GM23338 (cell line): ENCODE data around the gene LRRC63. TPM values are rescaled to one million over a fixed set of nuclear protein-coding genes. Genes with fewer than 3 reads are reported as not detected.

Source experiments
- ATAC-seq: fragments of 200-7000 bp; cut with Tn5 transposase; 3 replicates; pipeline ENCODE4 v1.9.1; 2020
- DNase-seq: peaks from one replicate; pipeline ENCODE4 v3.0.0-alpha.2; 2015; ENCODE audit warnings: low spot score
- H2AFZ ChIP-seq: fragments of 200-600 bp; sonication (generic); 2 replicates; pipeline ENCODE4 v1.8.0; 2016; ENCODE audit warnings: antibody characterized with exemption, mild to moderate bottlenecking, moderate library complexity
- H3F3A ChIP-seq: fragments of 200-600 bp; sonication (generic); replicated peaks from 2 replicates; pipeline ENCODE4 v1.8.0; 2017; ENCODE audit warnings: antibody characterized with exemption, mixed run types, low read depth
- H3K27ac ChIP-seq: fragments of 200-600 bp; sonication (generic); 2 replicates; pipeline ENCODE4 v1.6.1; 2016; ENCODE audit warnings: low read depth
- H3K27me3 ChIP-seq: fragments of 200-600 bp; sonication (generic); 2 replicates; pipeline ENCODE4 v1.8.0; 2016; ENCODE audit warnings: mild to moderate bottlenecking, mixed run types, moderate library complexity; ENCODE audit not compliant: insufficient read depth
- H3K36me3 ChIP-seq: fragments of 200-600 bp; sonication (generic); 2 replicates; pipeline ENCODE4 v1.8.0; 2016; ENCODE audit warnings: mild to moderate bottlenecking; ENCODE audit not compliant: insufficient read depth
- H3K4me1 ChIP-seq: fragments of 200-600 bp; sonication (generic); 2 replicates; pipeline ENCODE4 v1.8.0; 2016; ENCODE audit warnings: mild to moderate bottlenecking, moderate library complexity; ENCODE audit not compliant: insufficient read depth
- H3K4me2 ChIP-seq: fragments of 200-600 bp; sonication (generic); 2 replicates; pipeline ENCODE4 v1.7.1; 2017; ENCODE audit warnings: mixed run types
- H3K4me3 ChIP-seq: fragments of 200-600 bp; sonication (generic); 2 replicates; pipeline ENCODE4 v1.6.1; 2016; ENCODE audit warnings: mixed run types
- H3K79me2 ChIP-seq: fragments of 200-600 bp; sonication (generic); replicated peaks from 2 replicates; pipeline ENCODE4 v1.8.0; 2017; ENCODE audit warnings: mild to moderate bottlenecking; ENCODE audit not compliant: insufficient read depth
- H3K9me2 ChIP-seq: fragments of 200-600 bp; sonication (generic); 2 replicates; pipeline ENCODE4 v1.8.0; 2017; ENCODE audit not compliant: insufficient read depth
- H4K20me1 ChIP-seq: fragments of 200-600 bp; sonication (generic); replicated peaks from 2 replicates; pipeline ENCODE4 v1.8.0; 2017; ENCODE audit warnings: mild to moderate bottlenecking; ENCODE audit not compliant: insufficient read depth
- H3K27ac Mint-ChIP-seq: 2 replicates; pipeline ENCODE4 v1.8.0; 2020; ENCODE audit warnings: inconsistent platforms, mild to moderate bottlenecking, moderate library complexity, mixed read lengths
- H3K27me3 Mint-ChIP-seq: 3 replicates; pipeline ENCODE4 v1.8.0; 2022; ENCODE audit warnings: low read depth, mild to moderate bottlenecking, moderate library complexity, mixed read lengths, inconsistent platforms; ENCODE audit not compliant: insufficient read depth, poor library complexity
- H3K36me3 Mint-ChIP-seq: 3 replicates; pipeline ENCODE4 v1.8.0; 2021; ENCODE audit warnings: low read depth, mild to moderate bottlenecking, inconsistent platforms, moderate library complexity, mixed read lengths
- H3K4me1 Mint-ChIP-seq: 3 replicates; pipeline ENCODE4 v1.8.0; 2020; ENCODE audit warnings: mild to moderate bottlenecking, inconsistent platforms, mixed read lengths
- H3K4me3 Mint-ChIP-seq: 3 replicates; pipeline ENCODE4 v1.8.0; 2021; ENCODE audit warnings: moderate library complexity, mild to moderate bottlenecking, inconsistent platforms, mixed read lengths
- H3K9me3 Mint-ChIP-seq: 3 replicates; pipeline ENCODE4 v1.8.0; 2020; ENCODE audit warnings: moderate library complexity, mild to moderate bottlenecking, inconsistent platforms, mixed read lengths
- CREB1 ChIP-seq: fragments of 250-450 bp; sonication (Bioruptor Pico); IDR thresholded peaks from 2 replicates; pipeline ENCODE4 v1.5.0; 2020; ENCODE audit warnings: low read depth, mild to moderate bottlenecking, moderate library complexity
- CTCF ChIP-seq, 2 experiments: fragments of 200-600 bp in 1 of 2; sonication (generic) in 1 of 2; conservative IDR thresholded peaks; 2 replicates each; pipeline versions ENCODE4 v1.5.1 to v1.6.1; 2016 to 2017; ENCODE audit warnings: antibody characterized with exemption in 2 of 2, low read depth in 2 of 2, mild to moderate bottlenecking in 2 of 2, moderate library complexity in 1 of 2
- ETS1 ChIP-seq: IDR thresholded peaks from 2 replicates; pipeline ENCODE4 v1.6.1; 2016; ENCODE audit warnings: antibody characterized with exemption
- EZH2 ChIP-seq: fragments of 200-600 bp; sonication (generic); IDR thresholded peaks from one replicate; pipeline ENCODE4 v1.8.0; 2017; ENCODE audit warnings: antibody characterized with exemption, mild to moderate bottlenecking, low read depth; ENCODE audit not compliant: unreplicated experiment
- EZH2phosphoT487 ChIP-seq: fragments of 200-600 bp; sonication (generic); IDR thresholded peaks from one replicate; pipeline ENCODE4 v1.8.1; 2018; ENCODE audit warnings: antibody characterized with exemption; ENCODE audit not compliant: unreplicated experiment
- JUNB ChIP-seq: IDR thresholded peaks from one replicate; pipeline ENCODE4 v1.6.1; 2016; ENCODE audit warnings: antibody characterized with exemption; ENCODE audit not compliant: unreplicated experiment
- NANOG ChIP-seq: IDR thresholded peaks from 2 replicates; pipeline ENCODE4 v1.6.1; 2016; ENCODE audit warnings: antibody characterized with exemption, borderline replicate concordance
- POLR2AphosphoS5 ChIP-seq: IDR thresholded peaks from 2 replicates; pipeline ENCODE4 v1.6.1; 2016; ENCODE audit warnings: antibody characterized with exemption, low read depth
- REST ChIP-seq: IDR thresholded peaks from one replicate; pipeline ENCODE4 v1.6.1; 2018; ENCODE audit warnings: antibody characterized with exemption; ENCODE audit not compliant: unreplicated experiment
- STAT1 ChIP-seq: IDR thresholded peaks from one replicate; pipeline ENCODE4 v1.6.1; 2016; ENCODE audit warnings: antibody characterized with exemption; ENCODE audit not compliant: unreplicated experiment
- ZNF114 ChIP-seq: fragments of 250-450 bp; sonication (Bioruptor Pico); IDR thresholded peaks from 2 replicates; pipeline ENCODE4 v1.5.0; 2020; ENCODE audit warnings: mild to moderate bottlenecking, moderate library complexity
- ZNF331 ChIP-seq: fragments of 250-450 bp; sonication (Bioruptor Pico); IDR thresholded peaks from 2 replicates; pipeline ENCODE4 v1.5.0; 2020; ENCODE audit warnings: low read depth, mild to moderate bottlenecking, moderate library complexity
- ZNF462 ChIP-seq: fragments of 250-450 bp; sonication (Bioruptor Pico); IDR thresholded peaks from 2 replicates; pipeline ENCODE4 v1.5.0; 2020; ENCODE audit warnings: mild to moderate bottlenecking, moderate library complexity
- polyA plus RNA-seq: library from polyadenylated mRNA; unstranded; fragments of >200 nt; fragmentation: Nextera tagmentation; extraction: Ambion mirVana; gene quantifications from 2 replicates; pipeline ENCODE4 v1.2.1, GENCODE V29; 2016
- total RNA-seq: library from RNA; depleted of rRNA; stranded (reverse); fragments of >200 nt; shearing (Covaris generic); gene quantifications from 2 replicates; pipeline ENCODE4 v1.2.3, GENCODE V29; 2014

The LRRC63 gene
- total and polyA plus RNA-seq, 2 experiments from 2014 or later, result not detected

GRCh38 chr13:46171739-46172138 lies 40.0 kb upstream of the LRRC63 start:
- Histone ChIP-seq H3K27me3 (no peaks in the 10 kb centered on the region), H3K27ac (no peak overlapping the region), H3K4me3 (no peak overlapping the region), H3K4me2 (no peak overlapping the region), H4K20me1 (no peaks in the 10 kb centered on the region), H3K4me1 (peaks cover 10% of the 10 kb centered on the region), H3F3A (no peaks in the 10 kb centered on the region), H2AFZ (no peak overlapping the region), H3K36me3 (no peaks in the 10 kb centered on the region), H3K79me2 (no peaks in the 10 kb centered on the region), H3K9me2 (no peaks in the 10 kb centered on the region)
- TF ChIP-seq JUNB (no peak), ZNF462 (CRISPR knock-in tag) (no peak), REST (no peak), CTCF (conservative IDR thresholded peaks at IDR 0.05; ENCODE audit: low read depth in 2 of 2) (no peak), ZNF331 (CRISPR knock-in tag) (no peak), ZNF114 (CRISPR knock-in tag) (no peak), POLR2AphosphoS5 (no peak), CREB1 (CRISPR knock-in tag) (no peak), EZH2phosphoT487 (no peak), EZH2 (no peak), NANOG (no peak), STAT1 (no peak), ETS1 (no peak)
- no peak for ATAC-seq
- no peak for DNase-seq
- Mint-ChIP-seq H3K27me3 (peaks cover 4% of the 10 kb centered on the region), H3K4me1 (peaks cover 20% of the 10 kb centered on the region), H3K4me3 (no peak overlapping the region), H3K9me3 (no peaks in the 10 kb centered on the region), H3K27ac (no peak overlapping the region), H3K36me3 (no peaks in the 10 kb centered on the region)
